Lung (tissue), 12 donors: ENCODE measurements around the gene SERPINB6. TPM values are rescaled to one million over a fixed set of nuclear protein-coding genes. Genes with fewer than 3 reads are reported as not detected.

Source experiments
- ATAC-seq: fragments of 200-7000 bp; cut with Tn5 transposase; one replicate; pipeline ENCODE4 v1.9.1; 2020; ENCODE audit warnings: moderate number of reproducible peaks; ENCODE audit not compliant: insufficient read depth, low FRiP score
- DNase-seq, 3 donors: peaks; one replicate each; pipeline ENCODE4 v3.0.0-alpha.2; 2013 to 2017
- H3K27ac ChIP-seq, 2 donors: one replicate each; pipeline ENCODE4 v1.5.1; 2013; ENCODE audit warnings: mild to moderate bottlenecking in 2 of 2, moderate library complexity in 2 of 2, control low read depth in 1 of 2, inconsistent platforms in 1 of 2, low read depth in 1 of 2, low read length in 1 of 2
- H3K27me3 ChIP-seq, 3 donors: one replicate each; pipeline ENCODE4 v1.5.1; 2013; ENCODE audit warnings: low read length in 2 of 3; ENCODE audit not compliant: control insufficient read depth in 3 of 3, insufficient read depth in 3 of 3
- H3K36me3 ChIP-seq, 4 donors: one replicate each; pipeline ENCODE4 v1.5.1; 2013; ENCODE audit warnings: low read length in 4 of 4, mild to moderate bottlenecking in 1 of 4, moderate library complexity in 1 of 4; ENCODE audit not compliant: control insufficient read depth in 4 of 4, insufficient read depth in 4 of 4
- H3K4me1 ChIP-seq, 5 donors: one replicate each; pipeline ENCODE4 v1.5.1; 2013; ENCODE audit warnings: low read length in 5 of 5, mild to moderate bottlenecking in 2 of 5, moderate library complexity in 1 of 5; ENCODE audit not compliant: control insufficient read depth in 5 of 5, insufficient read depth in 5 of 5
- H3K4me3 ChIP-seq: one replicate; pipeline ENCODE4 v1.5.1; 2013; ENCODE audit warnings: mild to moderate bottlenecking, control low read depth, moderate library complexity
- H3K9ac ChIP-seq, 2 donors: one replicate each; pipeline ENCODE4 v1.5.1; 2013; ENCODE audit warnings: low read length in 2 of 2, control low read depth in 1 of 2; ENCODE audit not compliant: insufficient read depth in 1 of 2
- H3K9me3 ChIP-seq, 4 donors: one replicate each; pipeline ENCODE4 v1.5.1; 2013; ENCODE audit warnings: low read length in 3 of 4, mild to moderate bottlenecking in 1 of 4, moderate library complexity in 1 of 4; ENCODE audit not compliant: control insufficient read depth in 4 of 4, insufficient read depth in 3 of 4
- WGBS, 2 donors: extraction: QIAGEN DNeasy Blood & Tissue Kit; methylation state at CpG; one replicate each; pipeline ENCODE4 v1.1.7; 2013; 5-methylcytosine and 5-hydroxymethylcytosine counted together
- polyA plus RNA-seq, 2 donors: library from polyadenylated mRNA; stranded (reverse); fragments of 200-250 nt; gene quantifications; one replicate each; pipeline ENCODE4 v1.2.1, GENCODE V29; 2013
- total RNA-seq, 2 donors: library from RNA; depleted of rRNA in 1 of 2; stranded (reverse); fragments of >200 nt in 1 of 2; gene quantifications; one replicate each; pipeline ENCODE4 v1.2.1, GENCODE V29; 2014 to 2021
- TF ChIP-seq, protein P1 (sequence below): IDR thresholded peaks from 2 replicates; pipeline ENCODE4 v1.5.1; 2012; ENCODE audit warnings: mild to moderate bottlenecking; ENCODE audit errors: control extremely low read depth, extremely low read depth
- donor health status: control.
- donor health status: control.
- donor health status: Bipolar disorder and iron deficiency.
- donor health status: healthy.
- donor health status: DM: yes; HTN: yes; CAD: no.

Gene SERPINB6
- total and polyA plus RNA-seq, 4 donors = 113 to 155 (median 127) TPM

DNA sequence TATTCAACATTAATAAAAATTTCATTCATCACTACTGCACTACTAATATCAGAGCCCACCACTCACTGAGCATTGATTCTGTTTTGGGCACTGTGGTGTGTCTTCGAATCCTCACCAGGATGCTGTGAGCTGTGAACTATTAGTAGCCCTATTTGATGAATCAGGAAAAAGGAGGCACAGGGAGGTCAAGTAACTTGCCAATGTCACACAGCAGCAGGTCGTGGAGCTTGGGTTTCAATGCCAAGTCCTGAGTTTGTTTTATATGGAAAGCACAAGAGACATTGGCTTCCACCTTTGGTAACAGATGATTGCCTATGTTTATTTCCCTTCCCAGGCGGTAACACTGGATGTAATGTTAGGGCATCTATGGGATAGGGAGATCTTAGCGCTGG is 43.3 kb upstream of the SERPINB6 start:
- TF ChIP-seq, protein P1, sequence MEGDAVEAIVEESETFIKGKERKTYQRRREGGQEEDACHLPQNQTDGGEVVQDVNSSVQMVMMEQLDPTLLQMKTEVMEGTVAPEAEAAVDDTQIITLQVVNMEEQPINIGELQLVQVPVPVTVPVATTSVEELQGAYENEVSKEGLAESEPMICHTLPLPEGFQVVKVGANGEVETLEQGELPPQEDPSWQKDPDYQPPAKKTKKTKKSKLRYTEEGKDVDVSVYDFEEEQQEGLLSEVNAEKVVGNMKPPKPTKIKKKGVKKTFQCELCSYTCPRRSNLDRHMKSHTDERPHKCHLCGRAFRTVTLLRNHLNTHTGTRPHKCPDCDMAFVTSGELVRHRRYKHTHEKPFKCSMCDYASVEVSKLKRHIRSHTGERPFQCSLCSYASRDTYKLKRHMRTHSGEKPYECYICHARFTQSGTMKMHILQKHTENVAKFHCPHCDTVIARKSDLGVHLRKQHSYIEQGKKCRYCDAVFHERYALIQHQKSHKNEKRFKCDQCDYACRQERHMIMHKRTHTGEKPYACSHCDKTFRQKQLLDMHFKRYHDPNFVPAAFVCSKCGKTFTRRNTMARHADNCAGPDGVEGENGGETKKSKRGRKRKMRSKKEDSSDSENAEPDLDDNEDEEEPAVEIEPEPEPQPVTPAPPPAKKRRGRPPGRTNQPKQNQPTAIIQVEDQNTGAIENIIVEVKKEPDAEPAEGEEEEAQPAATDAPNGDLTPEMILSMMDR = no peak
- Histone ChIP-seq H3K27me3 (no peaks in the 10 kb centered on the region), H3K27ac (no peak overlapping the region), H3K9me3 (peaks cover 0 to 13% (median 5%) of the 10 kb centered on the region in 4 donors), H3K4me3 (no peak overlapping the region), H3K36me3 (peaks cover 20 to 41% (median 32%) of the 10 kb centered on the region in 4 donors), H3K9ac (no peak overlapping the region), H3K4me1 (no peaks in the 10 kb centered on the region)
- ATAC-seq (no peak), DNase-seq (no peak)
- 94 to 97% methylated on average over 4 of the region's 4 CpGs for WGBS, 2 donors

- no peak overlapping the region for H3K9ac ChIP-seq
- H3K4me1 ChIP-seq = no peaks in the 10 kb centered on the region
- H3K4me3 ChIP-seq = no peak overlapping the region
- TF ChIP-seq, protein P1 = no peak
- WGBS, 2 donors = 93 to 96% methylated on average over 18 of the region's 18 CpGs
- no peaks in the 10 kb centered on the region for H3K27me3 ChIP-seq
- H3K36me3 ChIP-seq = peaks cover 20 to 41% (median 30%) of the 10 kb centered on the region in 4 donors
- no peak for ATAC-seq
- H3K27ac ChIP-seq = no peak overlapping the region
- peaks cover 0 to 13% (median 5%) of the 10 kb centered on the region in 4 donors for H3K9me3 ChIP-seq
- DNase-seq = no peak
Measured at GRCh38 chr6:3013901-3014674, 42.7 kb upstream of the SERPINB6 start.

DNA sequence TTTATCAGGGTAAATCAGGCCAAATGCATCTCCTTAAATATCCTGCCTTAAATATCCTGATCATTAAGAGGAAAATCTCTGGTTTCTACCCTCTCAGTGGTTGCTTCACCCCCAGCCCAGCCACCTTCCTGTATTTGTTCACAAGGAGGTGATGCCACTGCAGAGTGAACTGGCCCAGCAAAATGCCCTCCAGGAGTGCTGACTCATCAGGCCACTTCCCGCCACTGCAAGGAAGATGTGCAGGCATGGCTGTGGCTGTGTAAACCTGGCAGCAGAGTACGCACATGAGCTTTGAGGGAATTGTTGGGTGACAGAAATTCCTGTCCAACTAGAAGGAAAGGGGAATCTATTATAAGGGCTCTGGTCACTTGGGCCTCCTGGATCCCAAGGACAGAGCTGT is 42.1 kb upstream of the SERPINB6 start:
- no peak for ATAC-seq
- WGBS, 2 donors = 30 to 60% methylated on average over 2 of the region's 2 CpGs
- H3K9ac ChIP-seq = no peak overlapping the region
- no peak overlapping the region for H3K4me3 ChIP-seq
- peaks cover 20 to 41% (median 30%) of the 10 kb centered on the region in 4 donors for H3K36me3 ChIP-seq
- H3K27me3 ChIP-seq = no peaks in the 10 kb centered on the region
- DNase-seq = no peak
- H3K9me3 ChIP-seq = peaks cover 0 to 13% (median 5%) of the 10 kb centered on the region in 4 donors
- TF ChIP-seq, protein P1 = no peak
- no peak overlapping the region for H3K27ac ChIP-seq
- no peaks in the 10 kb centered on the region for H3K4me1 ChIP-seq
